ENCODE data around the gene LGALS3. TPM values are rescaled to one million over a fixed set of nuclear protein-coding genes. Genes with fewer than 3 reads are reported as not detected.

Gene LGALS3
- total and polyA plus RNA-seq, 4 donors, result 6.9 to 20.8 (median 10.7) TPM

- DNase-seq (ENCODE audit: low spot score), result no peak
- Histone ChIP-seq H3K4me3 (ENCODE audit: low read depth in 1 of 3, low read length in 3 of 3) (no peak overlapping the region), H3K27me3 (ENCODE audit: control insufficient read depth in 4 of 4, insufficient read depth in 4 of 4, low read length in 3 of 4) (no peaks in the 10 kb centered on the region), H3K27ac (ENCODE audit: low read depth in 1 of 2, low read length in 2 of 2) (no peak overlapping the region), H3K36me3 (ENCODE audit: control insufficient read depth in 4 of 4, insufficient read depth in 3 of 4, low read depth in 1 of 4, low read length in 3 of 4) (no peaks in the 10 kb centered on the region), H3K9ac (ENCODE audit: low read depth in 1 of 2, low read length in 2 of 2) (no peak overlapping the region), H3K9me3 (ENCODE audit: control insufficient read depth in 4 of 4, low read length in 3 of 4) (no peaks in the 10 kb centered on the region), H3K4me1 (ENCODE audit: control insufficient read depth in 4 of 4, insufficient read depth in 4 of 4, low read length in 3 of 4) (no peaks in the 10 kb centered on the region)
- 94% methylated on average over 4 of the region's 4 CpGs for WGBS
- TF ChIP-seq YY1 (IDR thresholded peaks at IDR 0.05) (no peak), HNF4G (IDR thresholded peaks at IDR 0.05) (no peak), EGR1 (IDR thresholded peaks at IDR 0.05; ENCODE audit: low read depth in 2 of 2) (no peak), FOXA2 (IDR thresholded peaks at IDR 0.05) (no peak), SP1 (IDR thresholded peaks at IDR 0.05) (no peak)
- TF ChIP-seq, protein P1, sequence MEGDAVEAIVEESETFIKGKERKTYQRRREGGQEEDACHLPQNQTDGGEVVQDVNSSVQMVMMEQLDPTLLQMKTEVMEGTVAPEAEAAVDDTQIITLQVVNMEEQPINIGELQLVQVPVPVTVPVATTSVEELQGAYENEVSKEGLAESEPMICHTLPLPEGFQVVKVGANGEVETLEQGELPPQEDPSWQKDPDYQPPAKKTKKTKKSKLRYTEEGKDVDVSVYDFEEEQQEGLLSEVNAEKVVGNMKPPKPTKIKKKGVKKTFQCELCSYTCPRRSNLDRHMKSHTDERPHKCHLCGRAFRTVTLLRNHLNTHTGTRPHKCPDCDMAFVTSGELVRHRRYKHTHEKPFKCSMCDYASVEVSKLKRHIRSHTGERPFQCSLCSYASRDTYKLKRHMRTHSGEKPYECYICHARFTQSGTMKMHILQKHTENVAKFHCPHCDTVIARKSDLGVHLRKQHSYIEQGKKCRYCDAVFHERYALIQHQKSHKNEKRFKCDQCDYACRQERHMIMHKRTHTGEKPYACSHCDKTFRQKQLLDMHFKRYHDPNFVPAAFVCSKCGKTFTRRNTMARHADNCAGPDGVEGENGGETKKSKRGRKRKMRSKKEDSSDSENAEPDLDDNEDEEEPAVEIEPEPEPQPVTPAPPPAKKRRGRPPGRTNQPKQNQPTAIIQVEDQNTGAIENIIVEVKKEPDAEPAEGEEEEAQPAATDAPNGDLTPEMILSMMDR (IDR thresholded peaks at IDR 0.05; ENCODE audit: low read depth, low read length, missing input control), result no peak
These were observed 10.9 kb downstream of the LGALS3 start for GRCh38 chr14:55139696-55140509.

GRCh38 chr14:55141825-55142224 lies 12.8 kb downstream of the LGALS3 start:
- no peaks in the 10 kb centered on the region for H3K27me3 ChIP-seq (ENCODE audit: control insufficient read depth in 4 of 4, insufficient read depth in 4 of 4, low read length in 3 of 4)
- H3K36me3 ChIP-seq (ENCODE audit: control insufficient read depth in 4 of 4, insufficient read depth in 3 of 4, low read depth in 1 of 4, low read length in 3 of 4), result no peaks in the 10 kb centered on the region
- no peak overlapping the region for H3K27ac ChIP-seq (ENCODE audit: low read depth in 1 of 2, low read length in 2 of 2)

GRCh38 chr14:55142466-55142865 lies 13.4 kb downstream of the LGALS3 start:
- Histone ChIP-seq H3K9me3 (ENCODE audit: control insufficient read depth in 4 of 4, low read length in 3 of 4) (no peaks in the 10 kb centered on the region), H3K27ac (ENCODE audit: low read depth in 1 of 2, low read length in 2 of 2) (no peak overlapping the region), H3K36me3 (ENCODE audit: control insufficient read depth in 4 of 4, insufficient read depth in 3 of 4, low read depth in 1 of 4, low read length in 3 of 4) (no peaks in the 10 kb centered on the region), H3K27me3 (ENCODE audit: control insufficient read depth in 4 of 4, insufficient read depth in 4 of 4, low read length in 3 of 4) (no peaks in the 10 kb centered on the region), H3K4me1 (ENCODE audit: control insufficient read depth in 4 of 4, insufficient read depth in 4 of 4, low read length in 3 of 4) (peaks cover 0 to 1% (median 0%) of the 10 kb centered on the region in 4 donors), H3K9ac (ENCODE audit: low read depth in 1 of 2, low read length in 2 of 2) (no peak overlapping the region), H3K4me3 (ENCODE audit: low read depth in 1 of 3, low read length in 3 of 3) (no peak overlapping the region)
- TF ChIP-seq NR2F2 (IDR thresholded peaks at IDR 0.05) (no peak), MAX (IDR thresholded peaks at IDR 0.05) (no peak), RXRA (IDR thresholded peaks at IDR 0.05) (no peak), ZBTB33 (IDR thresholded peaks at IDR 0.05) (no peak)
- TF ChIP-seq, protein P1 (IDR thresholded peaks at IDR 0.05; ENCODE audit: low read depth, low read length, missing input control), result no peak
- no peak for DNase-seq (ENCODE audit: low spot score)
- WGBS, result 91% methylated on average over 2 of the region's 2 CpGs

More at GRCh38 chr14:55141825-55142224, 12.8 kb downstream of the LGALS3 start:
- Histone ChIP-seq H3K4me3 (ENCODE audit: low read depth in 1 of 3, low read length in 3 of 3) (no peak overlapping the region), H3K4me1 (ENCODE audit: control insufficient read depth in 4 of 4, insufficient read depth in 4 of 4, low read length in 3 of 4) (no peaks in the 10 kb centered on the region), H3K9ac (ENCODE audit: low read depth in 1 of 2, low read length in 2 of 2) (no peak overlapping the region), H3K9me3 (ENCODE audit: control insufficient read depth in 4 of 4, low read length in 3 of 4) (no peaks in the 10 kb centered on the region)
- TF ChIP-seq, protein P1 (IDR thresholded peaks at IDR 0.05; ENCODE audit: low read depth, low read length, missing input control), result no peak
- TF ChIP-seq FOXA2 (IDR thresholded peaks at IDR 0.05) (no peak), RXRA (IDR thresholded peaks at IDR 0.05) (no peak)
- WGBS, result 99% methylated on average over 3 of the region's 3 CpGs
- DNase-seq (ENCODE audit: low spot score), result no peak
